Uterus (tissue), 2 donors: ENCODE results near the gene ZBTB7C.

ENCODE experiments used
- POLR2A ChIP-seq, 2 donors: fragments of 450-650 bp; IDR thresholded peaks; one replicate each; pipeline ENCODE4 v1.6.1; 2016; ENCODE audit warnings: antibody characterized with exemption in 2 of 2, mild to moderate bottlenecking in 1 of 2, moderate library complexity in 1 of 2
- TF ChIP-seq, protein P1 (sequence below), 4 experiments: fragments of 200-600 bp in 2 of 4; fragments of 450-650 bp in 2 of 4; sonication (generic) in 2 of 4; IDR thresholded peaks; one replicate each; pipeline ENCODE4 v1.5.1; 2016 to 2019; ENCODE audit warnings: antibody characterized with exemption in 4 of 4, mild to moderate bottlenecking in 2 of 4, moderate library complexity in 1 of 4

DNA sequence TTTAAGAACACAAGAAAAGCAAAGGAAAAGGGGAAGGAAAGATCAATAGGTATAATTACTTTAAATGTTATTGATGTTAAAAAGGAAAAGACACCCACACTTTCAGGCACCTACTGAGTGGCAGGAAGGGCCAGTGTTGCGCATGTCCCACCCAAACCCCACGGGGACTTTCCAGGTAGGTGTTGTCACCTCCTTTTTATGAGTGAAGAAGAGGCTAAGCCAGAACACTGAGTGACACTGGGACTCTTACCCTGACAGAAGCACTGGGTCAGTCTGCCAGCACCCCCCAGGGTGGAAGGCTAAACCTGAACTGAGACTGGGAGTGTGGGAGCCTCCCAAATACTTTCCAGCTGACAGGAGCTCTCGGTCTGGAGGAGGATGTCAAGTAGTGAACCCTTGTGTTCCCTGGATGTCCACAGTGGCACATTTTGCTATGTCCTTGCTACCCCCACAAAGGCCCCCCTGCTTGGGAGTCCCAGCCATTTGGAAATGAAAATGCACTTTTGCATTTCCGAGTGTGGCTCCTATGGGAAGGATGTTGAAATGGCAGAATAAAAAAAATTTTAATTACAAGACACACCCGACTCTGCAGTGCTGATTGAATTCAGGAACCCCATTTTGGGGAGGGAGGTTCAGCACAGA lies 387.8 kb downstream of the ZBTB7C start:
- TF ChIP-seq, protein P1, sequence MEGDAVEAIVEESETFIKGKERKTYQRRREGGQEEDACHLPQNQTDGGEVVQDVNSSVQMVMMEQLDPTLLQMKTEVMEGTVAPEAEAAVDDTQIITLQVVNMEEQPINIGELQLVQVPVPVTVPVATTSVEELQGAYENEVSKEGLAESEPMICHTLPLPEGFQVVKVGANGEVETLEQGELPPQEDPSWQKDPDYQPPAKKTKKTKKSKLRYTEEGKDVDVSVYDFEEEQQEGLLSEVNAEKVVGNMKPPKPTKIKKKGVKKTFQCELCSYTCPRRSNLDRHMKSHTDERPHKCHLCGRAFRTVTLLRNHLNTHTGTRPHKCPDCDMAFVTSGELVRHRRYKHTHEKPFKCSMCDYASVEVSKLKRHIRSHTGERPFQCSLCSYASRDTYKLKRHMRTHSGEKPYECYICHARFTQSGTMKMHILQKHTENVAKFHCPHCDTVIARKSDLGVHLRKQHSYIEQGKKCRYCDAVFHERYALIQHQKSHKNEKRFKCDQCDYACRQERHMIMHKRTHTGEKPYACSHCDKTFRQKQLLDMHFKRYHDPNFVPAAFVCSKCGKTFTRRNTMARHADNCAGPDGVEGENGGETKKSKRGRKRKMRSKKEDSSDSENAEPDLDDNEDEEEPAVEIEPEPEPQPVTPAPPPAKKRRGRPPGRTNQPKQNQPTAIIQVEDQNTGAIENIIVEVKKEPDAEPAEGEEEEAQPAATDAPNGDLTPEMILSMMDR (IDR thresholded peaks at IDR 0.05), result no peak
- TF ChIP-seq POLR2A (IDR thresholded peaks at IDR 0.05), result no peak
